ENCODE measurements around the gene PSKH1. TPM values are rescaled to one million over a fixed set of nuclear protein-coding genes. Genes with fewer than 3 reads are reported as not detected.

The PSKH1 gene
- total RNA-seq, 4 donors from 2014 or later, result 16.4 to 26.9 (median 24.5) TPM

- Histone ChIP-seq H3K4me1 (peaks cover 58% of the 10 kb centered on the region), H3K27me3 (no peaks in the 10 kb centered on the region), H3K36me3 (peaks cover 5% of the 10 kb centered on the region), H3K9me3 (no peaks in the 10 kb centered on the region), H3K27ac (no peak overlapping the region), H3K4me3 (no peak overlapping the region)
- no peak for DNase-seq (ENCODE audit: low spot score in 2 of 2)
- no peak for TF ChIP-seq CTCF (IDR thresholded peaks at IDR 0.05)
- TF ChIP-seq POLR2AphosphoS5 (IDR thresholded peaks at IDR 0.05), result no peak
- no peak for TF ChIP-seq EP300 (IDR thresholded peaks at IDR 0.05)
- TF ChIP-seq POLR2A (IDR thresholded peaks at IDR 0.05), result no peak
- 25% methylated on average over 3 of the region's 7 CpGs for WGBS
These were observed 23.0 kb downstream of the PSKH1 start for GRCh38 chr16:67915831-67916723.

- WGBS, result 37% methylated on average over 5 of the region's 6 CpGs
- peaks cover 63% of the 10 kb centered on the region for H3K4me1 ChIP-seq
- H3K27me3 ChIP-seq, result no peaks in the 10 kb centered on the region
- no peak overlapping the region for H3K4me3 ChIP-seq
- TF ChIP-seq CTCF (IDR thresholded peaks at IDR 0.05), result no peak
- TF ChIP-seq POLR2AphosphoS5 (IDR thresholded peaks at IDR 0.05), result no peak
- TF ChIP-seq POLR2A (IDR thresholded peaks at IDR 0.05), result no peak
- no peak for TF ChIP-seq EP300 (IDR thresholded peaks at IDR 0.05)
- H3K36me3 ChIP-seq, result no peaks in the 10 kb centered on the region
- no peaks in the 10 kb centered on the region for H3K9me3 ChIP-seq
- no peak for DNase-seq (ENCODE audit: low spot score in 2 of 2)
- peak overlapping the region; percentile 44 for H3K27ac ChIP-seq
These were observed 24.2 kb downstream of the PSKH1 start for GRCh38 chr16:67917140-67917851.

GRCh38 chr16:67917852-67918236 is 24.8 kb downstream of the PSKH1 start:
- H3K9me3 ChIP-seq, result no peaks in the 10 kb centered on the region
- 60% methylated on average over 4 of the region's 4 CpGs for WGBS
- no peaks in the 10 kb centered on the region for H3K36me3 ChIP-seq
- DNase-seq (ENCODE audit: low spot score in 2 of 2), result no peak
- TF ChIP-seq POLR2AphosphoS5 (IDR thresholded peaks at IDR 0.05) (no peak), CTCF (IDR thresholded peaks at IDR 0.05) (no peak), POLR2A (IDR thresholded peaks at IDR 0.05) (no peak), EP300 (IDR thresholded peaks at IDR 0.05) (no peak)
- H3K27me3 ChIP-seq, result no peaks in the 10 kb centered on the region
- peak overlapping the region; percentile 44 for H3K27ac ChIP-seq
- no peak overlapping the region for H3K4me3 ChIP-seq
- H3K4me1 ChIP-seq, result peaks cover 68% of the 10 kb centered on the region

GRCh38 chr16:67919622-67920221 is 26.7 kb downstream of the PSKH1 start:
- H3K4me3 ChIP-seq, result no peak overlapping the region
- TF ChIP-seq EP300 (IDR thresholded peaks at IDR 0.05), result no peak
- no peak for TF ChIP-seq POLR2A (IDR thresholded peaks at IDR 0.05)
- TF ChIP-seq POLR2AphosphoS5 (IDR thresholded peaks at IDR 0.05), result no peak
- TF ChIP-seq CTCF (IDR thresholded peaks at IDR 0.05), result no peak
- no peaks in the 10 kb centered on the region for H3K36me3 ChIP-seq
- H3K4me1 ChIP-seq, result peaks cover 83% of the 10 kb centered on the region
- H3K27ac ChIP-seq, result peak overlapping the region; percentile 38
- DNase-seq (ENCODE audit: low spot score in 2 of 2), result no peak
- WGBS, result 50% methylated on average over 6 of the region's 6 CpGs
- no peaks in the 10 kb centered on the region for H3K27me3 ChIP-seq
- no peaks in the 10 kb centered on the region for H3K9me3 ChIP-seq

GRCh38 chr16:67922221-67922620 is 29.2 kb downstream of the PSKH1 start:
- no peak overlapping the region for H3K4me3 ChIP-seq
- no peaks in the 10 kb centered on the region for H3K9me3 ChIP-seq
- H3K27ac ChIP-seq, result peak overlapping the region; percentile 24
- 62% methylated on average over 5 of the region's 5 CpGs for WGBS
- peaks cover 72% of the 10 kb centered on the region for H3K4me1 ChIP-seq
- TF ChIP-seq POLR2A (IDR thresholded peaks at IDR 0.05), result no peak
- no peak for TF ChIP-seq POLR2AphosphoS5 (IDR thresholded peaks at IDR 0.05)
- no peak for TF ChIP-seq CTCF (IDR thresholded peaks at IDR 0.05)
- no peak for TF ChIP-seq EP300 (IDR thresholded peaks at IDR 0.05)
- H3K27me3 ChIP-seq, result no peaks in the 10 kb centered on the region
- H3K36me3 ChIP-seq, result peaks cover 2% of the 10 kb centered on the region
- no peak for DNase-seq (ENCODE audit: low spot score in 2 of 2)

All from suprapubic skin (tissue), 4 donors.